Peyer's patch (tissue), 4 donors: ENCODE measurements around the gene LYRM9. TPM values are rescaled to one million over a fixed set of nuclear protein-coding genes. Genes with fewer than 3 reads are reported as not detected.

Experiments used
- DNase-seq, 3 donors: peaks; one replicate each; pipeline ENCODE4 v3.0.0-alpha.2; 2017 to 2019
- H3K27ac ChIP-seq, 4 donors: fragments of 200-600 bp; sonication (generic); one replicate each; pipeline ENCODE4 v1.5.1; 2016 to 2019
- H3K27me3 ChIP-seq, 2 donors: fragments of 200-600 bp; sonication (generic); one replicate each; pipeline ENCODE4 v1.5.1; 2019
- H3K36me3 ChIP-seq, 3 donors: fragments of 200-600 bp; sonication (generic); one replicate each; pipeline ENCODE4 v1.5.1; 2016 to 2019
- H3K4me1 ChIP-seq, 4 donors: fragments of 200-600 bp; sonication (generic); one replicate each; pipeline ENCODE4 v1.5.1; 2016 to 2019
- H3K4me3 ChIP-seq, 4 donors: fragments of 200-600 bp; sonication (generic); 1 replicate in 3 of 4; 2 replicates in 1 of 4; pipeline ENCODE4 v1.5.1; 2016 to 2019; ENCODE audit warnings: mild to moderate bottlenecking in 1 of 4
- H3K9me3 ChIP-seq, 4 donors: fragments of 200-600 bp; sonication (generic); one replicate each; pipeline ENCODE4 v1.5.1; 2016 to 2019; ENCODE audit warnings: mild to moderate bottlenecking in 1 of 4
- CTCF ChIP-seq, 6 experiments: fragments of 450-650 bp in 4 of 6; fragments of 200-600 bp in 2 of 6; sonication (generic) in 1 of 6; IDR thresholded peaks; one replicate each; pipeline ENCODE4 v1.5.1; 2017 to 2019; ENCODE audit warnings: antibody characterized with exemption in 6 of 6, mild to moderate bottlenecking in 3 of 6, moderate library complexity in 1 of 6
- POLR2A ChIP-seq, 2 donors: fragments of 450-650 bp; IDR thresholded peaks; one replicate each; pipeline ENCODE4 v1.5.1; 2017; ENCODE audit warnings: antibody characterized with exemption in 2 of 2, mild to moderate bottlenecking in 2 of 2, moderate library complexity in 2 of 2
- total RNA-seq, 4 donors: library from RNA; depleted of rRNA; stranded (reverse); fragments of >200 nt; gene quantifications; one replicate each; pipeline ENCODE4 v1.1.0, GENCODE V29; 2016

Gene LYRM9
- total RNA-seq, 4 donors from 2014 or later, result 11.6 to 17.0 (median 15.6) TPM

- H3K27me3 ChIP-seq, result no peaks in the 10 kb centered on the region
- TF ChIP-seq CTCF (IDR thresholded peaks at IDR 0.05) (no peak), POLR2A (IDR thresholded peaks at IDR 0.05) (no peak)
- H3K27ac ChIP-seq, result no peak overlapping the region
- H3K4me3 ChIP-seq, result no peak overlapping the region
- H3K36me3 ChIP-seq, result no peaks in the 10 kb centered on the region
- H3K4me1 ChIP-seq, result no peaks in the 10 kb centered on the region
- DNase-seq, result no peak
- H3K9me3 ChIP-seq, result no peaks in the 10 kb centered on the region
Observed at GRCh38 chr17:27921077-27921476, 27.9 kb upstream of the LYRM9 start.

DNA sequence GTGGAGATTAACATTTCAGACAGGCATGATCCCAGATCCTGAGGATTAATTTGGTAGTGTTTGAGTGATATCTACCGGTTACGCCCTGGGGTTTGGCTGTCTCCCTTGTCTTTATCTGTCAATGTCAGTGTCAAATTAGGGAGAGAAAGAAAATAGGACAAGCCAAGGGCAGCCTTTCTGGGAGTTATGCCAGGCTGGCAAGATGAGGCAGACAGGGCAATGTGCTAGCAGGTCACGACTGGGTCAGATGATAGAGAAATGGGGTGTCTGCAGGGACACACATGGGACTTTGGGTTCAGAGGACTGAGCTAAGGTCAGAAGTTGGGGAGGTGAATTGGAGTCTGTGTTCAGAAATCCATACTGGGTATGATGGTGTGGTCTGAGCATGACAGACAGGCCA lies 27.4 kb upstream of the LYRM9 start:
- H3K4me3 ChIP-seq, result no peak overlapping the region
- no peaks in the 10 kb centered on the region for H3K4me1 ChIP-seq
- no peaks in the 10 kb centered on the region for H3K36me3 ChIP-seq
- no peaks in the 10 kb centered on the region for H3K27me3 ChIP-seq
- TF ChIP-seq CTCF (IDR thresholded peaks at IDR 0.05) (no peak), POLR2A (IDR thresholded peaks at IDR 0.05) (no peak)
- DNase-seq, result no peak
- H3K27ac ChIP-seq, result no peak overlapping the region
- H3K9me3 ChIP-seq, result no peaks in the 10 kb centered on the region

DNA sequence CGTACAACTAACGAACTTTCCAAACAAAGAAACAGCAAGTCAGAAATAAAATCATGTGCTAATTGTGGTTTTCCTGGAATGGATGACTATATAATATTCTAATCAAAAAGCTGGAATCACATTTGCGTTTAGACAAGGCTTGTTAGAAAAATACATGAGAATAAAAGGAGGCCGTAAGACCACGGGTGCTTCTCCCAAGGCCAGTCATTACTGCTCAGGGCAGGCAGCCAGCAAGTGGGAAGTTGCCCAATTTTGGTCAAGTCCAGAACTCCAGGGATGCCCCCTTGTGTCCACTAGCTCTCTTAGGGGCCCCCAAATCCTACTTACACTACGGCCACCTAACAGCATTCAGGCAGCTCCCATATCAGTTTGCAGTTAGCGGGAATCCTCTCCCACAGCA lies 25.9 kb upstream of the LYRM9 start:
- H3K4me3 ChIP-seq, result no peak overlapping the region
- DNase-seq, result no peak
- H3K36me3 ChIP-seq, result no peaks in the 10 kb centered on the region
- no peaks in the 10 kb centered on the region for H3K27me3 ChIP-seq
- no peaks in the 10 kb centered on the region for H3K4me1 ChIP-seq
- TF ChIP-seq CTCF (IDR thresholded peaks at IDR 0.05) (no peak), POLR2A (IDR thresholded peaks at IDR 0.05) (no peak)
- H3K9me3 ChIP-seq, result no peaks in the 10 kb centered on the region
- H3K27ac ChIP-seq, result no peak overlapping the region

- Histone ChIP-seq H3K27me3 (no peaks in the 10 kb centered on the region), H3K9me3 (no peaks in the 10 kb centered on the region), H3K4me3 (no peak overlapping the region), H3K4me1 (no peaks in the 10 kb centered on the region), H3K36me3 (no peaks in the 10 kb centered on the region), H3K27ac (no peak overlapping the region)
- no peak for DNase-seq
- TF ChIP-seq CTCF (IDR thresholded peaks at IDR 0.05) (no peak), POLR2A (IDR thresholded peaks at IDR 0.05) (no peak)
Observed at GRCh38 chr17:27918498-27918897, 25.3 kb upstream of the LYRM9 start.

- no peak overlapping the region for H3K27ac ChIP-seq
- no peaks in the 10 kb centered on the region for H3K36me3 ChIP-seq
- no peaks in the 10 kb centered on the region for H3K4me1 ChIP-seq
- H3K27me3 ChIP-seq, result no peaks in the 10 kb centered on the region
- no peak for TF ChIP-seq POLR2A (IDR thresholded peaks at IDR 0.05)
- TF ChIP-seq CTCF (IDR thresholded peaks at IDR 0.05), result no peak
- no peak overlapping the region for H3K4me3 ChIP-seq
- H3K9me3 ChIP-seq, result no peaks in the 10 kb centered on the region
- DNase-seq, result no peak
Observed at GRCh38 chr17:27917000-27917399, 23.8 kb upstream of the LYRM9 start.

DNA sequence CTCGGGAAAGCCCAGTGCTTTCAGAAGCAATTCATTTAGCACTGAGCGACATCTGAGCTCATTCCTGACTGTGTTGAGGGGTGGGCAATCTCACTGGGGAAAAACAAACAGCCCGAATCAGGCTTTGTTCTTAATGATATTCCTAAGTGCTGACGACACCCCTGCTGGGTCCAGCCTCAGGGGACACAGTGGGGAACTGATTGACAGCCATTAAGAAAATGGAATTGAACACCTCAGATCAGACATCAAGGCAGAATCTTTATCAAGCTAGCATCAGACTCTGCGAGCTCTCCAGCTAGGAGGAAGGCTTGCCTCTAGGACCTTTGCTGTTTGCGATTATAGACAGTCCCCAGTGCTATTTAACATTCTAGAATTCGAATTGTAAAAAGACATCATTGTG lies 22.5 kb upstream of the LYRM9 start:
- H3K36me3 ChIP-seq, result no peaks in the 10 kb centered on the region
- no peaks in the 10 kb centered on the region for H3K27me3 ChIP-seq
- H3K9me3 ChIP-seq, result no peaks in the 10 kb centered on the region
- no peak overlapping the region for H3K4me3 ChIP-seq
- DNase-seq, result no peak
- H3K4me1 ChIP-seq, result no peaks in the 10 kb centered on the region
- TF ChIP-seq CTCF (IDR thresholded peaks at IDR 0.05), result no peak
- no peak for TF ChIP-seq POLR2A (IDR thresholded peaks at IDR 0.05)
- H3K27ac ChIP-seq, result no peak overlapping the region
